ENCODE measurements around the gene RREB1. TPM values are rescaled to one million over a fixed set of nuclear protein-coding genes. Genes with fewer than 3 reads are reported as not detected.

RREB1 gene
- total RNA-seq, 2 experiments from 2014 or later, result 10.8 to 12.2 TPM

DNA sequence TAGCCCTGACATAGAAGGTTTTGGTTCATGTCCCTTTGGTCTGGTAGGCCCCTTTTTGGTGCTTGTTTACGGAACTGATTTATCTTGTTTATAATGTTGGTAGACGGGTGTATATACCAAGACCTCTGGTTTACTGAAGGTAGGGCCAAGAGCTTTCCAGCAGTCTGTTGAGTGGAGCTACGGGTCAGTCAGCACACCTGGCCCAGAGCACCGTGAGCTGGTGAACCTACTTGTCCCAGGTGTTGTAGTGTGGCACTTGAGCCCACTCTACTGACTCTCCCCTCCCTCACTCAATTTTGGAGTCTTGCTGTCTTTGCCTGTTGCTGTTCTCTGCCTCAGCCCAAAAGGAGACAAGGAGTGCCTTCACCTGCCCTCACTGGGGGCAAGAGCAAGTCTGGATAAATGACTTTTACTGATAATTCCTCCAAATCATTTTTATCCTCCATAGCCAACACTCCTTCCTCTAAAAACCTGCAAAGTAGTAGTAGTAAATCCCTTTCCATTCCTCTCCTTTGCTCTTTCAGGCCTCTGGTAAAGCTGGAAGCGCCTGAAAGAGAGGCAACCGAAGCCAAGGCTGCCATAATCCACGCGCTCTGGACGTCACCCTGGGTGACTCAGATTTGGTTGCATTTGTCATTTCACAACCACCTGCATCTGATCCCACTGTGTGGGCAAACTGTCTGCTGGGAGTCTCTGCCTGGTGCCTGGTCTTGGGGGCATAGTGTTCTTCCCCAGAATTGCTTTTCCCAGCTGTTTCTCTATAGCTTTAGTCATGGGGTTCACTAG lies 22.2 kb downstream of the RREB1 start:
- Mint-ChIP-seq H3K27ac (peak overlapping the region; percentile 50), H3K27me3 (ENCODE audit: low read depth) (no peaks in the 10 kb centered on the region), H3K4me3 (no peak overlapping the region), H3K9me3 (no peaks in the 10 kb centered on the region), H3K4me1 (ENCODE audit: low read depth) (peaks cover 80% of the 10 kb centered on the region), H3K36me3 (ENCODE audit: low read depth) (peaks cover 3% of the 10 kb centered on the region)
- CTCF ChIA-PET, result interaction anchor here (0.9 to 1.6 kb wide), 3 partner anchors 10 to 453 kb away, joined by 3 to 6 read pairs (median 4); no protein-coding TSS in a partner anchor
- intact Hi-C loops (cut with micrococcal nuclease), result loop anchor here (1.0 to 10.0 kb wide), 4 partner anchors 7 to 545 kb away; partner anchors contain the start of gene LY86
- DNase-seq, result peak; percentile 74

DNA sequence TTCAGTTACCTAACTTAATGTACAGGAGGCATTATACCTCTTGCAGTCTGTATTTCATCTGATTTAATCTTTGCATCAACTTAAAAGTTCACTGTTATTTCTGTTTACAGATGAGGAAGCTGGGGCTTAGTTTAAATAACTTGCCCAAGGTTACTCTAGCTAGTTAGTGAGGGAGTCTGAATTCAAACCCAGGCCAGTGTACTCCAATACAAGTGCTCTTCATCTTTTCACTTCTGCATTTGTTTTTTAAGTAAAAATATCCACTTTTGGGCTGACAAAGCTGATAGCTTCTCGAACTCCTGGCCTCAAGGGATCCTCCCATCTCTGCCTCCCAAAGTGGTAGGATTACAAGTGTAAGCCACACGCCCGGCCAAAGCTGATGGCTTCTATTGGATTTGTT lies 23.6 kb downstream of the RREB1 start:
- no peaks in the 10 kb centered on the region for H3K9me3 Mint-ChIP-seq
- no peak overlapping the region for H3K27ac Mint-ChIP-seq
- CTCF ChIA-PET, result interaction anchor here (0.6 kb wide), 2 partner anchors 8 to 14 kb away, joined by 3 read pairs; no protein-coding TSS in a partner anchor
- peaks cover 84% of the 10 kb centered on the region for H3K4me1 Mint-ChIP-seq (ENCODE audit: low read depth)
- no peaks in the 10 kb centered on the region for H3K27me3 Mint-ChIP-seq (ENCODE audit: low read depth)
- H3K4me3 Mint-ChIP-seq, result no peak overlapping the region
- intact Hi-C loops (cut with micrococcal nuclease), result loop anchor here (10.0 kb wide), 1 partner anchor 547 kb away; the partner anchor contains the start of gene LY86
- no peaks in the 10 kb centered on the region for H3K36me3 Mint-ChIP-seq (ENCODE audit: low read depth)
- no peak for DNase-seq

DNA sequence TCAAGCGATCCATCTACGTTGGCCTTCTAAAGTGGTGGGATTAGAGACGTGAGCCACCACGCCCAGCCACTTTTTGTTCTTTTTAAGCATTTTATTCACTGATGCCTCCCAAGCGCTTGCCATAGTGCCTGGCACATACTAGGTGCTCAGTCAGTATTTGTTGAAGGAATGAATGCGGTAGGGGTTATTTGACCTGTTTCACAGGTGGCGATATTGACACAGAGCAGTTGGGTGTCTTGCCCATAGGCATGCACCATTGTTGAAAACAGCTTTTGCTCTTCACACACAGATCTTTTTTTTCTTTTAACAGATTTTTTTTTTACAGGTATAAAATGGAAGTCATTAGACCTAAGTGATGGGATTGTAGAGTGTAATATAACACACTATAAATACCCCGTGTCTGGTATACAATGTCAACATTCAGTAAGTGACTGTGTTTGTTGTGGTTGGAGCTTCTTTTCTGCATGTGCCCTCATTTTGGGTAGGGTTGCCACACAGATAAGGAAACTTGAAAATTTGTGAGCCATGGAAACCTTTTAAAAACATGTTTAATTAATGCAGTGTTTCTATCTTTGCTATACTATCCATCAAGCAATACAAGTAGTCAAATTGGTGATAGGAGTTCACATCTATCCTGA lies 24.8 kb downstream of the RREB1 start:
- Mint-ChIP-seq H3K27ac (no peak overlapping the region), H3K4me1 (ENCODE audit: low read depth) (peaks cover 87% of the 10 kb centered on the region), H3K27me3 (ENCODE audit: low read depth) (no peaks in the 10 kb centered on the region), H3K36me3 (ENCODE audit: low read depth) (no peaks in the 10 kb centered on the region), H3K9me3 (no peaks in the 10 kb centered on the region), H3K4me3 (no peak overlapping the region)
- intact Hi-C loops (cut with micrococcal nuclease), result loop anchor here (10.0 kb wide), 1 partner anchor 548 kb away; the partner anchor contains the start of gene LY86
- CTCF ChIA-PET, result interaction anchor here (0.7 kb wide), 1 partner anchor 1601 kb away, joined by 4 read pairs; no protein-coding TSS in a partner anchor
- DNase-seq, result no peak

DNA sequence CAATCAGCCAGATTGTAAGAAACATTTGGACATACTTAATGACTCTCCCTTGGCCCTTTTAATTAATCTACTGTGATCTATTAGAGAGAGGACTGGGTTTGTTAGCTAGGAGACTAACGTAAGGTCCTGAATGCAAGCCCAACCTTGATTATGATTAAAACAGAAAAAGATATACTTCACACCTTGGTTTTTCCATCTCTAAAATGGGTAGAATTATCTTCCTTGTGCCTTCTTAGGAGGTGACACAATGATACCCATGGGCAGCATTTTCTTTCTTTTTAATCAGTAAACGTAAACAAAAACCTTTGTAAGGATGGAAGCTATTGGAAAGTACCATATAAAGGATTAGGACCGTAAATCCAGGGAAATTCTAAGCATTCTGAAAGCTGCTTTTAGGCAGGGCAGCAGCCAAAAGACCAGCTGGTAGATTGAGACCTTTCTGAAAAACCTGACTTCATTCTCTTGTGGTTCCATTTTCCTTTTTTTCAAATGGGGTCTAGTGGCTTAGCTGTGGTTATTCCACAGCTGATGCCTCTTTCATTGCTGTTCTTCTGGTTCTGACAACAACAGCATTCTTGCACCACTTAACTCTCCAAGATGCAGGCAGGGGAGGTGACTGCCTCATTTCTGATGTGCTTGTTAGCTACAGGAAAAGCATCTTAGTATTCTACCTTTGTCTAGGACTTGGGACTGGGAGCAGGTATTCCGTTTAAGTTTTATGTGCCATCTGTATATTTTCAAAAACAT lies 27.4 kb downstream of the RREB1 start:
- CTCF ChIA-PET, result interaction anchor here (0.6 to 1.5 kb wide), 3 partner anchors 18 to 29 kb away, joined by 3 to 7 read pairs (median 6); no protein-coding TSS in a partner anchor
- no peak overlapping the region for H3K27ac Mint-ChIP-seq
- H3K4me3 Mint-ChIP-seq, result no peak overlapping the region
- no peak for DNase-seq
- no peaks in the 10 kb centered on the region for H3K27me3 Mint-ChIP-seq (ENCODE audit: low read depth)
- intact Hi-C loops (cut with micrococcal nuclease), result loop anchor here (5.0 to 10.0 kb wide), 4 partner anchors 63 to 550 kb away; partner anchors contain the start of genes LY86 and SSR1
- H3K36me3 Mint-ChIP-seq (ENCODE audit: low read depth), result no peaks in the 10 kb centered on the region
- peaks cover 83% of the 10 kb centered on the region for H3K4me1 Mint-ChIP-seq (ENCODE audit: low read depth)
- H3K9me3 Mint-ChIP-seq, result no peaks in the 10 kb centered on the region

DNA sequence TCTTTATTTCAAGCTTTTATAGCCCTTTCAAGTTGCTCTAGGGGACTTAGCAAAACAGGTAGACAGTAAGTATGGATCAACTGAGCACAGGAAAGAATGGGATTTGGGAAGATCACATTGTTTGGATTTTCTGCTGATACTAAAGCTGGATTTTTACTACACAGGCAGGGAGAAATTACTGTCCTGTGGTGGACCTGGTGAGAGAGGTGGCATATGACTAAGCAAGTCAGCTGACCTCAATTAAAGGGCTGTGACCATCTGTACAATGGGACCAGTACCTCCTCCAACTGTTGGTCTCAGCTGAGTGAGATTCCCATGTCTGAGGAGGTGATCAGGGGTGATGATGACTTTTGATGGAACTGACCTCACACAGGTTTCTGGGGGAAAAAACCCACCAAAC lies 28.0 kb downstream of the RREB1 start:
- Mint-ChIP-seq H3K36me3 (ENCODE audit: low read depth) (no peaks in the 10 kb centered on the region), H3K4me3 (no peak overlapping the region), H3K27me3 (ENCODE audit: low read depth) (no peaks in the 10 kb centered on the region), H3K4me1 (ENCODE audit: low read depth) (peaks cover 82% of the 10 kb centered on the region), H3K27ac (no peak overlapping the region), H3K9me3 (no peaks in the 10 kb centered on the region)
- no peak for DNase-seq
- intact Hi-C loops (cut with micrococcal nuclease), result loop anchor here (2.0 to 10.0 kb wide), 5 partner anchors 49 to 551 kb away; partner anchors contain the start of genes LY86 and SSR1
- CTCF ChIA-PET, result interaction anchor here (1.0 to 1.5 kb wide), 2 partner anchors 17 to 30 kb away, joined by 3 to 6 read pairs; no protein-coding TSS in a partner anchor

DNA sequence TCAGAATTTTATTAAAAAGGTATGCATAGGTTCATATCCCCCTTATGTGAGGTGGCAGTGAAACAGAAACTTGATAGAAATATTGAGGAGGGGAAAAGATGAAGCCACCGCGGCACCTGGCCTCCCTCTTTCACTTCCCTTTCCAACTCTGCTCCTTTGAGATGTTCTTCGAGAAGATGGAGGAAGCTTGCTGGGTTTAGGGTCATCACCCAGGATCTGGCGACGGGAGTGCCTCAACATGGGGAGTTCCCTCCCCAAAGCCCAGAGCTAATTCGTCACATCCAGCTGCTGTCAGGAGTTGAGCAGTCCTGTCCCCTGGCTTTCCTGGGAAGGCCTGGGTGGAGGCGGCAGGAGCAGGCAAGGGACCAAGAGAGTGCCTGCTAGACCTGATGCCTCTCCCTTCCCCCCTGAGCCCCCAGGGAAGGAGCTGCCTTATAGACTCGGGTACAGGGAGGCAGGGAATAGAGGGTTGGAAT lies 29.1 kb downstream of the RREB1 start:
- peaks cover 86% of the 10 kb centered on the region for H3K4me1 Mint-ChIP-seq (ENCODE audit: low read depth)
- H3K4me3 Mint-ChIP-seq, result peak overlapping the region; percentile 79
- peak; percentile 32 for DNase-seq
- no peaks in the 10 kb centered on the region for H3K27me3 Mint-ChIP-seq (ENCODE audit: low read depth)
- H3K36me3 Mint-ChIP-seq (ENCODE audit: low read depth), result no peaks in the 10 kb centered on the region
- no peaks in the 10 kb centered on the region for H3K9me3 Mint-ChIP-seq
- intact Hi-C loops (cut with micrococcal nuclease), result loop anchor here (1.0 to 10.0 kb wide), 8 partner anchors 8 to 552 kb away; partner anchors contain the start of genes LY86 and SSR1
- CTCF ChIA-PET, result interaction anchor here (0.6 to 2.4 kb wide), 7 partner anchors 9 to 101 kb away, joined by 3 to 9 read pairs (median 5); no protein-coding TSS in a partner anchor
- peak overlapping the region; percentile 98 for H3K27ac Mint-ChIP-seq

DNA sequence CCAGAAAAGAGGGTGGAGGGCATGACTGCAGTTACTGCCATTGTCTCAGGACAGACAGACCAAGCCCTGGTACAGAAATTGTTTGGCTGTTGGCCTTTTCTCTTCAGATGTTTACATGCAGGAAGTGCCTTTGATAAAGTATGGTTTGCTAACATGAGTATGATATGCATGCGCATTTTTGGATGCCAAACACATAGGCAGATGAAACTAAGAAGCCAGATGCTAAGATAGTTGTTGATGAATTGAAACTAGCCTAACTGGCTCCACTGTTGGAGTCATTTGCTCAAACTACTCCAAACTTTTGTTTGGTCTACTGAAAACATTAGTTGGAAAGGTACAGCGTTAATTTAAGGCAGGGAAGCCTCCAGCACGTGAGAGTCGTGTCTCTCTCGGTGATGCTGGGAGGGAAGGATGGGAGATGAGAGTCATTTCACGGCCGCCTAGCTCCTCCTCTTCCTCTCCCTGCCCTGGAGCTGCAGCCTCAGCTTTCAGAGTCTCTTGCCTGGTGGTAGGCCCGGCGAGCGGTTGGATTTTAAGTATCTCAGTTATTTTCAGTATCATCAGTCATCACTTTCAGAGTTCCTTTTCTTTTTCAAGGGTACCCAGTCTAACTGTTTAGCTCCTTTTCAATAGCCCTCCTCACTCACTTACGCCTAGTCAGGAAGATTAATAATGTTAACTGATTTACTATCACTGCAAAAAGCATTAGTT lies 29.7 kb downstream of the RREB1 start:
- peak; percentile 84 for DNase-seq
- intact Hi-C loops (cut with micrococcal nuclease), result loop anchor here (1.0 to 10.0 kb wide), 10 partner anchors 8 to 553 kb away; partner anchors contain the start of genes LY86 and SSR1
- H3K36me3 Mint-ChIP-seq (ENCODE audit: low read depth), result no peaks in the 10 kb centered on the region
- no peaks in the 10 kb centered on the region for H3K27me3 Mint-ChIP-seq (ENCODE audit: low read depth)
- H3K4me3 Mint-ChIP-seq, result peak overlapping the region; percentile 79
- peaks cover 80% of the 10 kb centered on the region for H3K4me1 Mint-ChIP-seq (ENCODE audit: low read depth)
- H3K9me3 Mint-ChIP-seq, result no peaks in the 10 kb centered on the region
- CTCF ChIA-PET, result interaction anchor here (0.6 to 2.4 kb wide), 9 partner anchors 9 to 478 kb away, joined by 3 to 9 read pairs (median 4); no protein-coding TSS in a partner anchor
- H3K27ac Mint-ChIP-seq, result peak overlapping the region; percentile 98

DNA sequence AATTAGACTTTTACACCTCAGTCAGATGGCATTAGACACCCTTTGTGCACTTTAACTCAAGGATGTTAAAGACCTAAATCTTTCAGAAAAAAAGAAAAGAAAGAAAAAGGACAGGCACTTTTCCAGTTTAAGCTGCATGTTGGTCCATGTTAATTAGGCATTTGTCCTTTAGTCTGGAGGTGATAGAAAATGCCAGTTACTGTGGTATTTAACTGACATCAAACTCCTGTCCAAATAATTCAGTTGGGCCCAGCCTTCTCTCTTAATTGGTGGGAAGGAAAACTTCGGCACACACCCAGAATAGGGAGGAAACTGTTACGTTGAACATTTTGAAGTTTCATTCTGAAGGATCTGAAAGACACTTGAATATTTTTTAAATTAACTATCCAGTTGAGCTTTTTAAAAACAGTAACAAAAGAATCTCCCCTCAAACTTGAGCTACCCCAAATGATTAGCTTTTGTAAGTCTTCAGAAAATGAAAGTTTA lies 30.3 kb downstream of the RREB1 start:
- intact Hi-C loops (cut with micrococcal nuclease), result loop anchor here (1.0 to 10.0 kb wide), 6 partner anchors 8 to 553 kb away; partner anchors contain the start of genes LY86 and SSR1
- Mint-ChIP-seq H3K4me1 (ENCODE audit: low read depth) (peaks cover 80% of the 10 kb centered on the region), H3K27ac (peak overlapping the region; percentile 98), H3K9me3 (no peaks in the 10 kb centered on the region), H3K36me3 (ENCODE audit: low read depth) (no peaks in the 10 kb centered on the region), H3K27me3 (ENCODE audit: low read depth) (no peaks in the 10 kb centered on the region), H3K4me3 (peak overlapping the region; percentile 79)
- CTCF ChIA-PET, result interaction anchor here (0.7 to 2.4 kb wide), 8 partner anchors 10 to 478 kb away, joined by 3 to 9 read pairs (median 3); no protein-coding TSS in a partner anchor
- DNase-seq, result no peak

DNA sequence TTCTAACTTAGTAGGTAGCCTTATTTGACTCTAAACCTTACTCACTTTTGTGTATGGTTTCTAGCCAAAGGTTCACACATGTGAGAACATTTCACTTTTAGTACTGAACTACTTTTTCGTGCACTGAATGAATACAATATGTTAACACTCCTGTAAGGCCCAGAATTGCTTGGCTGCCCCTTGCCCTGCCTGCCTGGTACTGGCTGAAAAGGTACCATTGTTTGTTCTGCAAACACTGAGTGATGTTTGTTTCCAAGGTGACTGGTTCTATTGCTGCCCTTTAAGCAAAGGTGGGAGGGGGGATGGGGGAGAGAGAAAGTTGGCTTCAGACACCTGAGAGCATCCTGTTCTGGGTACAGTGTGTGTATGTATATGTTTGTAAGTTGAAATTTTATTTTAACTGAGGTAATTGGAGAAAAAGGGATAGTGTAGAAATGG lies 31.2 kb downstream of the RREB1 start:
- Mint-ChIP-seq H3K9me3 (no peaks in the 10 kb centered on the region), H3K4me3 (peak overlapping the region; percentile 4), H3K27me3 (ENCODE audit: low read depth) (no peaks in the 10 kb centered on the region), H3K27ac (peak overlapping the region; percentile 64), H3K4me1 (ENCODE audit: low read depth) (peaks cover 81% of the 10 kb centered on the region), H3K36me3 (ENCODE audit: low read depth) (no peaks in the 10 kb centered on the region)
- peak; percentile 72 for DNase-seq
- intact Hi-C loops (cut with micrococcal nuclease), result loop anchor here (1.0 to 10.0 kb wide), 6 partner anchors 7 to 554 kb away; partner anchors contain the start of genes LY86 and SSR1
- CTCF ChIA-PET, result interaction anchor here (0.7 to 2.4 kb wide), 4 partner anchors 7 to 100 kb away, joined by 3 to 9 read pairs (median 4); no protein-coding TSS in a partner anchor

DNA sequence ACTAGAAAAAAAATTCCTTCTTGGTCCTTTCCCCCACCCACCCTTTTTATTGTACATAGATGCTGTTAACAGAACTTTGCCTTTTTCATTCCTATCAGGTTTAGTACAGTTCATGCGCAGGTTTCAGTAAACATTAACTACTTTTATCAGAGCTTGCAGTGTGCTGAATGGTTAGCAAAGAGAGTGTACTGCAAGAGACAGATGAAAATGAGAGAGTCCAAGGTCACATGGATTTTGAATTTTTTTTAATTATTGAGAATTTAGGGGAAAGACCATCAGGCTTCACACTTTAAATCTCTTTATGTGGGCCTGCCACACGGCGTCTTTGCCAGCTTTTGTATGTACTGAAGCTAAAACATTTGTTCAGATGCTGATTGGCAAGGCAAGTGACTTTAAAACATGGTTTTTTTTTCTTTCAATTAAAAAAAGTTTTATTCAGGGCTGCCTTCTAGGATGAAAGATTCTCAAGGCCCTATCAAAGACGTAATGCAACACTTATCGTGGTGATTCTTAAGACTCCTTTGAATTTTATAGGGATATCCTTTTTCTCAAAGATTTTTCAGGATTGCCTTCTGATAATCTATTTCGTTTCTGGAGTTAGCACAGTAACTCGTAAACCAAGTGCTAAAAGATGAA lies 32.2 kb downstream of the RREB1 start:
- DNase-seq, result no peak
- Mint-ChIP-seq H3K27me3 (ENCODE audit: low read depth) (no peaks in the 10 kb centered on the region), H3K4me1 (ENCODE audit: low read depth) (peaks cover 80% of the 10 kb centered on the region), H3K27ac (peak overlapping the region; percentile 81), H3K36me3 (ENCODE audit: low read depth) (no peaks in the 10 kb centered on the region), H3K9me3 (no peaks in the 10 kb centered on the region), H3K4me3 (peak overlapping the region; percentile 73)
- CTCF ChIA-PET, result interaction anchor here (0.8 kb wide), 1 partner anchor 79 kb away, joined by 3 read pairs; no protein-coding TSS in a partner anchor
- intact Hi-C loops (cut with micrococcal nuclease), result loop anchor here (2.0 to 10.0 kb wide), 5 partner anchors 68 to 555 kb away; partner anchors contain the start of genes LY86 and SSR1

Measured in activated naive CD4-positive, alpha-beta T cell treated with anti-CD3 and anti-CD28 coated beads for 36 hours (primary cell).